IPS-18a (cell line): Measurements from ENCODE around the gene ACTR1A.

ENCODE experiments used
- H3K27ac ChIP-seq: one replicate; pipeline ENCODE4 v1.5.1; 2013; ENCODE audit warnings: low read length
- H3K27me3 ChIP-seq: one replicate; pipeline ENCODE4 v1.6.1; 2013; ENCODE audit warnings: mild to moderate bottlenecking, low read length; ENCODE audit not compliant: control insufficient read depth, insufficient read depth
- H3K36me3 ChIP-seq: one replicate; pipeline ENCODE4 v1.6.1; 2013; ENCODE audit warnings: low read depth, low read length; ENCODE audit not compliant: control insufficient read depth
- H3K4me1 ChIP-seq: one replicate; pipeline ENCODE4 v1.6.1; 2013; ENCODE audit warnings: low read depth, low read length; ENCODE audit not compliant: control insufficient read depth
- H3K4me3 ChIP-seq: one replicate; pipeline ENCODE4 v1.5.1; 2013; ENCODE audit warnings: low read length
- H3K9ac ChIP-seq: one replicate; pipeline ENCODE4 v1.6.1; 2013; ENCODE audit warnings: mild to moderate bottlenecking, low read length, moderate library complexity
- H3K9me3 ChIP-seq: one replicate; pipeline ENCODE4 v1.6.1; 2013; ENCODE audit warnings: low read depth, low read length; ENCODE audit not compliant: control insufficient read depth

The ACTR1A gene

GRCh38 chr10:102511583-102512274, 9.2 kb upstream of the ACTR1A start:
- Histone ChIP-seq H3K27me3 (no peaks in the 10 kb centered on the region), H3K4me3 (no peak overlapping the region), H3K27ac (no peak overlapping the region), H3K9ac (no peak overlapping the region), H3K36me3 (peaks cover 15% of the 10 kb centered on the region), H3K9me3 (no peaks in the 10 kb centered on the region), H3K4me1 (no peaks in the 10 kb centered on the region)

GRCh38 chr10:102509387-102509786, 6.9 kb upstream of the ACTR1A start:
- Histone ChIP-seq H3K27me3 (peaks cover 11% of the 10 kb centered on the region), H3K4me1 (no peaks in the 10 kb centered on the region), H3K27ac (no peak overlapping the region), H3K9ac (no peak overlapping the region), H3K4me3 (no peak overlapping the region), H3K36me3 (peaks cover 15% of the 10 kb centered on the region), H3K9me3 (no peaks in the 10 kb centered on the region)

GRCh38 chr10:102508506-102508905, 6.0 kb upstream of the ACTR1A start:
- H3K36me3 ChIP-seq = peaks cover 15% of the 10 kb centered on the region
- H3K27me3 ChIP-seq = peaks cover 11% of the 10 kb centered on the region
- no peak overlapping the region for H3K4me3 ChIP-seq
- H3K9me3 ChIP-seq = no peaks in the 10 kb centered on the region
- no peak overlapping the region for H3K9ac ChIP-seq
- H3K27ac ChIP-seq = no peak overlapping the region
- H3K4me1 ChIP-seq = peaks cover under 1% of the 10 kb centered on the region

- no peaks in the 10 kb centered on the region for H3K9me3 ChIP-seq
- no peak overlapping the region for H3K4me3 ChIP-seq
- H3K27me3 ChIP-seq = peaks cover 11% of the 10 kb centered on the region
- H3K36me3 ChIP-seq = peaks cover 14% of the 10 kb centered on the region
- peaks cover 6% of the 10 kb centered on the region for H3K4me1 ChIP-seq
- no peak overlapping the region for H3K9ac ChIP-seq
- H3K27ac ChIP-seq = no peak overlapping the region
These were observed 5.0 kb upstream of the ACTR1A start for GRCh38 chr10:102507521-102507920.

- H3K9me3 ChIP-seq = no peaks in the 10 kb centered on the region
- H3K36me3 ChIP-seq = peaks cover 6% of the 10 kb centered on the region
- no peak overlapping the region for H3K27ac ChIP-seq
- H3K4me1 ChIP-seq = peaks cover 6% of the 10 kb centered on the region
- peak overlapping the region; percentile 89 for H3K4me3 ChIP-seq
- H3K9ac ChIP-seq = no peak overlapping the region
- H3K27me3 ChIP-seq = peaks cover 11% of the 10 kb centered on the region
These were observed 3.1 kb upstream of the ACTR1A start for GRCh38 chr10:102505462-102506115.

GRCh38 chr10:102504976-102505300, 2.4 kb upstream of the ACTR1A start:
- Histone ChIP-seq H3K36me3 (peaks cover 6% of the 10 kb centered on the region), H3K27ac (no peak overlapping the region), H3K4me3 (peak overlapping the region; percentile 89), H3K9ac (peak overlapping the region; percentile 51), H3K9me3 (no peaks in the 10 kb centered on the region), H3K4me1 (peaks cover 6% of the 10 kb centered on the region), H3K27me3 (peaks cover 11% of the 10 kb centered on the region)

- H3K36me3 ChIP-seq = peaks cover 4% of the 10 kb centered on the region
- peaks cover 6% of the 10 kb centered on the region for H3K4me1 ChIP-seq
- H3K4me3 ChIP-seq = peak overlapping the region; percentile 89
- H3K27ac ChIP-seq = no peak overlapping the region
- peak overlapping the region; percentile 51 for H3K9ac ChIP-seq
- H3K27me3 ChIP-seq = peaks cover 11% of the 10 kb centered on the region
- no peaks in the 10 kb centered on the region for H3K9me3 ChIP-seq
These were observed 1.9 kb upstream of the ACTR1A start for GRCh38 chr10:102504179-102504975.

- Histone ChIP-seq H3K4me3 (peak within 1 kb of the TSS; percentile 89), H3K36me3 (no peaks in the 10 kb centered on the region), H3K27ac (no peak within 1 kb of the TSS), H3K9ac (peak within 1 kb of the TSS; percentile 51), H3K27me3 (peaks cover 11% of the 10 kb centered on the region), H3K4me1 (peaks cover 6% of the 10 kb centered on the region), H3K9me3 (no peaks in the 10 kb centered on the region)
These were observed 1.0 kb upstream of the ACTR1A start, which contains the start of gene SUFU for GRCh38 chr10:102503264-102504178. Gene SUFU (plus strand): TSS chr10:102503972. CDS start chr10:102504153, 181 bp downstream.

GRCh38 chr10:102502029-102502336, 529 bp downstream of the ACTR1A start:
- Histone ChIP-seq H3K27ac (no peak overlapping the region), H3K9me3 (no peaks in the 10 kb centered on the region), H3K9ac (peak overlapping the region; percentile 79), H3K4me1 (peaks cover 6% of the 10 kb centered on the region), H3K36me3 (no peaks in the 10 kb centered on the region), H3K4me3 (peak overlapping the region; percentile 89), H3K27me3 (peaks cover 11% of the 10 kb centered on the region)

- Histone ChIP-seq H3K9ac (peak overlapping the region; percentile 68), H3K4me3 (peak overlapping the region; percentile 89), H3K27ac (peak overlapping the region; percentile 74), H3K36me3 (no peaks in the 10 kb centered on the region), H3K27me3 (peaks cover 11% of the 10 kb centered on the region), H3K4me1 (peaks cover 6% of the 10 kb centered on the region), H3K9me3 (no peaks in the 10 kb centered on the region)
These were observed 1.1 kb downstream of the ACTR1A start for GRCh38 chr10:102501201-102502028.
